ENCODE measurements around the gene YIF1A.
"Not testable (repeated sequence)": the region's sequence is repeated elsewhere in the genome, so short reads cannot be mapped to it uniquely, and the experiment has no call there.

Gene YIF1A

DNA sequence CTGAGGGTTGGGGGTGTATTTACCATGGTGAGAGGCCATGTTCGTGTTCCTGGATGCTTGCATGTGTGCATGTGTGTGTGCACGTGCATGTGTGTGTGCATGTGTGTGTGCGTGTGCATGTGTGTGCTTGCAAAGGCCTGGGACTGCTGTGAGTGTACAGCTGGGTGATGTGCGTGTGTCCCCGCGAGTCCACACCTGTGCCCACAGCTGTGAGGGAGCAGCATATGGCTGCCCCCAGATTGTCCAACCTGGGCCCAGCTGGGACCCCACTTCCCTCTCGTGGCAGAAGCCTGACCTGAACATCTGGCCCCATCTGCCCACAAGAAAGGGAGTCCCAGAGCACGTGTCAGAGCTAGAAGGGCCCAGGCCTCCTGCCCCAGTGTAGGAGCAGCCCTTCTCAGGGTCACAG lies 36.3 kb upstream of the YIF1A start:
- DNase-seq = no peak

DNA sequence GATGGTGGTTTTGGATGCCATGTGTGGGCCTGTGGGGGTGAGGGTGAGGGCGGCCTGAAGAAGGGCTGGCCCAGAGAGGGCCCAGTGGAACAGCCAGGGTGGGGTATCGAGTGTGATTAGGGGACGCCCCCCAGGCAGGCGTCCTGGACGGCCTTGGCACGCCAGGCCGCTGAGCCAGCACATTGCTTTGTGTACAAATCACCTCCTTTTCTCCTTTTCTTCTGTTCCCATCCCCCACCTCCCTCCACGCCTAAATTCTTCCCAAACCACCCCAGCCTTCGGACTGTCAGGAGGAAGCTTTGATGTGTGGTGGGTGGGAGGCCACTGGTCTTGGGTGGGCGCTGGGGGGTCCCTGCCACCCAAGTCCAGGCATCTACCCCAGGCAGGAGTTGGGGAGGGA lies 35.7 kb upstream of the YIF1A start:
- DNase-seq = no peak

DNA sequence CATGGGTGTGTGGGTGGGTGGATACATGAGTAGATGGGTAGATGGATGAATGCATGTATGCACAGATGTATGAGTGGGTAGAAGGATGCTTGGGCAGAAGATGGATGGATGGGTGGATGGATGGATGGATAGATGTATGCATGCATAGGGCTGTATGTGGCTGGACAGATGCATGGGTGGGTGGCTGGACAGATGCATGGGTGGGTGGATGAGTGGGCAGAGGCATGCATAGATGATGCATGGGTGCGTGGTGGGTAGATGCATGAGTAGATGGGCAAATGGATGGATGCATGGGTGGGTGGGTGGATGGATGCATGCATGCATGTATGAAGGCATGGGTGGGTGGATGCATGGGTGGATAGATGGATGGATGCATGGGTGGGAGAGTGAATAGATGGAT lies 34.7 kb upstream of the YIF1A start:
- no peak for DNase-seq

DNA sequence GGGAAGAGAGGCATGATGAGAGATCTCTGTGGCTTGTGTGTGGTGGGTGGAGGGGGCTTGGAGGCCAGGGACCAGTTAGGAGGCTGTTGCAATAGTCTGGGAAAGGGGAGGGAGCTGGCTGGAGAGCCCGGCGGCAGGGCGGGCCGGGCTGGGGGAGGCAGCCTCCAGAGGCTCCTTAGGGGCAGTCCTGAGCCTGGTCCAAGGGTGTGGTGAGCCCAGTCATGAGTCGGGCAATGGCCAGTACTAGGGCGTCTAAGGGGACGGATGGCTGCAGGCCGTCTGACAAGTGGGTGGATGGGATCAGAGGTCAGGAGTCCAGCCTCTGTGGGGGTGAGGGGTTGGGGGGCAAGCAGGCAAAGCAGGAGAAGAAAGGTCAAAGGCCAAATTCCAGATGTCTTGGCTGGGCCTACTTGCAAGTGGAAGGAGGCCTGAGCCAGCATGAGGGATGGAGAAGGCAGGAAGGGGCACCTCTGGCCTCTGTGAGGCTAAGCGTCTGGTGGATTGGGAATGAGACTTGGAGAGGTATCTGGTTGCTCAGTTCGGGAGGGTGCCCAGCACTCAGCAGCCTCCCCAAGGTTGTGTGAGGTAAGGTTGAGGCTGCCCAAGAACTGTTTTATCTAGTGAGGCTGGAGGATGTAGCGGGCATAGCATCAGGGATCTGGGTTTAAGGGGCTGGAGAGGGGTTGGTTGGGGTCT lies 33.9 kb upstream of the YIF1A start:
- DNase-seq = no peak

DNA sequence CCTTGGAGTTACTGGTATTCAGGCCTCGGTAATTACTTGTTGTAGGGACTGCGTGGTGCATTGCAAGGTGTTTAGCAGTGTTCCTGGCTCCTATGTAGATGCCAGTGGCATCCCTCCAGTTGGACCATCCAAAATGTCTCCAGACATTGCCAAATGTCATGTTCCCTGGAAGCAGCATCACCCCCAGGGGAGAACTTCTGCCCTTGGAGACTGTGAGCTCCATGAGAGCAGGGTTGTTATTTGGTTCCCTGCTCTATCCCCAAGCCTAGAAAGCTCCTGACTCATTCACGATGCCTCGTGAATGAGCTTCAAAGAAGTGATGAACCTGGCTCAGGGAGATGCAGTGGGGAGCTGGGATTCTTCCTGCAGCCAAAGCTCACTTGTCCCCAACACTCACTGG lies 32.7 kb upstream of the YIF1A start:
- DNase-seq = no peak

DNA sequence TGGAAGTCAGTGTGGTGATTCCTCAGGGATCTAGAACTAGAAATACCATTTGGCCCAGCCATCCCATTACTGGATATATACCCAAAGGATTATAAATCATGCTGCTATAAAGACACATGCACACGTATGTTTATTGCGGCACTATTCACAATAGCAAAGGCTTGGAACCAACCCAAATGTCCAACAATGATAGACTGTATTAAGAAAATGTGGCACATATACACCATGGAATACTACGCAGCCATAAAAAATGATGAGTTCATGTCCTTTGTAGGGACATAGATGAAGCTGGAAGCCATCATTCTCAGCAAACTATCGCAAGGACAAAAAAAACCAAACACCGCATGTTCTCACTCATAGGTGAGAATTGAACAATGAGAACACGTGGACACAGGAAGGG lies 31.8 kb upstream of the YIF1A start:
- not testable (repeated sequence) for DNase-seq

DNA sequence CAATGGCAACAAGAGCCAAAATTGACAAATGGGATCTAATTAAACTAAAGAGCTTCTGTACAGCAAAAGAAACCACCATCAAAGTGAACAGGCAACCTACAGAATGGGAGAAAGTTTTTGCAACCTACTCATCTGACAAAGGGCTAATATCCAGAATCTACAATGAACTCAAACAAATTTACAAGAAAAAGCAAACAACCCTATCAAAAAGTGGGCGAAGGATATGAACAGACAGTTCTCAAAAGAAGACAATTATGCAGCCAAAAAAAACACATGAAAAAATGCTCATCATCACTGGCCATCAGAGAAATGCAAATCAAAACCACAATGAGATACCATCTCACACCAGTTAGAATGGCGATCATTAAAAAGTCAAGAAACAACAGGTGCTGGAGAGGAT lies 31.3 kb upstream of the YIF1A start:
- not testable (repeated sequence) for DNase-seq

DNA sequence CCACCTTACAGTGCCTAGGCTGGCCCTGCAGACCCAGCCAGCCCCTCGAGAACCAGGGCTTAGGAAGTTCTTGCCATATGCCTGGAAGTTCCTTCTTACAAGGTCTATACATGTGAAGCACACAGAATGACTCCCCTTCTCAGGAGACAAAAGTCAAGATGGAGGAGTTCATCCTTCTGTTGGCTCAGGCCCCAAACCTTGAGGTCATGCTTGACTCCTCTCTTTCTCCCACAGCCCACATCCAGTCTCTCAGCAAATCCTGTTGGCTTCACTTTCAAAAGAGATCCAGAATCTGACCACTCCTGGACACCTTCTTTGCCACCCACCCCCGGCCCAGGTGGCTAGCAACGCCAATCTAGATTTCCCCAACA lies 29.6 kb upstream of the YIF1A start:
- no peak for DNase-seq

DNA sequence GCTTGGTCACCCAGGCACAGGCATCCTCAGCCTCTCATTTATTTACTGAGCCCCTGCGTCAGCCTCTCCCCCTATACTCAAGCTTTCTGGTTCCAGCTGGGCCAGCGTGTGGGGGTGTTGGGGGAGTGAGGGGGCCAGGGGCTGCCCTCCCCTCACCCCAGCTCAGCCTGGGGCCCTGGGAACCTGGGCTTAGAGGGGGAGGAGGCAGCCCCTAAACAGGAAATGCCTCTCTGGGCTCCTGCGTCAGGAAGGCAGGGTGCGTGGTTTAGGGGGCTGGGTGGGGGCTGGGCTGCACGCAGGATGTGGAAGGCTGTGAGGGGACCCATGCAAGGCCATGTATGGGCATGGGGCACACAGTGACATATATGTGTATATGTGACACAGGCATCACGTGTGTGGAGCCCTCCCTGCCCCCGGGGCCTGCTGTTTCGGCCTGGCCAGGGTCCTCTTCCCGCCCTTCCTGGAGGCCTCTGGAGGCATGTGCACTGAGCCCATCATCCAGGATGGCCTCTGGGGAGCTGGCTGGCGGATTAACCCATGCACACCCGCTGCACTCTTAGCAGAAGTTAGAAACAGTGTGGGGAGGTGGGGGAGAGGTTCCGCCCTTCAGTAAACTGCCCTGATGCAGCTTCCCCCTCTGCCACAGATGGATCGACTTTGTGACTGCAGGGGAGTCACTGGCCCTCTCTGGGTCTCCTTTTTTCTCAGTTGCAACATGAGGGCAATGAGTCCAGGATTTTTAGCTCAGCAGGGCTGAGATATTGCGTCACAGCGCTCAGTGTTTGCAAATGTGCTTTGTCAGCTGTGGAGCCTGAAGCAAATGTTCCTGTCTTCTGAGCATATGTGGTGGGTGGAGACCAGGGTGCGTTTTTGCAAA lies 29.0 kb upstream of the YIF1A start:
- DNase-seq = peak; percentile 26

DNA sequence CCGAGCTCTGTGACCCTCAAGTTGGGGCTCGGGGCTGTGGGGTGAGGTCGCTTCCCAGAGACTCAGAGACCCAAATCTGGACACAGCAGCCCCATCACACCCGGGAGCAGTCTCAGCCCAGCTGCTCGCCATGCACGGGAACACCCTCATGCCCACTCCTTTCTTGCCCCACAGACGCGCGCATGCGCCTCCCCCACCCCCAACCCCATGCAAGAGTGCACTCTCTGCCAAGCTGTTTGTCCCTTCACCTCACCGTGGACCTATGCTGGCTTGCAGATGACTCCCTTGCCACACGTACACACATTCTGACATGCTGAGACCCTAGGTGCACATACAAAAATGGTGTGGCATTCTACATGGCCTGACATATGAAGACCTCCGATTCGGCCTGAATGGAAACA lies 28.4 kb upstream of the YIF1A start:
- peak; percentile 46 for DNase-seq

DNA sequence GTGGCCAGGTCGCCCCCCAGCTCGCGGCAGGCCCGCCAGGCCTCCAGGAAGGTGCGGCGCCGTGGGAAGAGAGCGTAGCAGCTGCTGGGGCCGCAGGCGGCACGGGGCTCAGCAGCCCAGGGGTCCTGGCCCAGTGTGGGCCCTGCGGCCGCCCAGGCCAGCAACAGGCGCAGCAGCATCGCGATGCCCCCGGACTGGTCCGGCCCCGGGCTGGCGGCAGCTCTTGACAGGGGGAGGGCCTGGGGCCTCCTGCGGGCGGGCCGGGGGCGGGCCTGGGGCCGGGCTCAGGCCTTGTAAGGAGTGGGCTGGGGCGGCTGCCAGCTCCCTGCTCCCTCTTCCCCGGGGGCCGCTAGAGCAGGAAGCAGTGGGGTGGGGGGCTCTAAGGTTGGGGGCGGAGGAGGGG lies 27.9 kb upstream of the YIF1A start, which contains the start of gene CD248:
TSS of gene CD248 (minus strand) at position 196 of the 403 bp plus-strand sequence. CDS start at position 179, 17 bp downstream.
- DNase-seq = no peak

DNA sequence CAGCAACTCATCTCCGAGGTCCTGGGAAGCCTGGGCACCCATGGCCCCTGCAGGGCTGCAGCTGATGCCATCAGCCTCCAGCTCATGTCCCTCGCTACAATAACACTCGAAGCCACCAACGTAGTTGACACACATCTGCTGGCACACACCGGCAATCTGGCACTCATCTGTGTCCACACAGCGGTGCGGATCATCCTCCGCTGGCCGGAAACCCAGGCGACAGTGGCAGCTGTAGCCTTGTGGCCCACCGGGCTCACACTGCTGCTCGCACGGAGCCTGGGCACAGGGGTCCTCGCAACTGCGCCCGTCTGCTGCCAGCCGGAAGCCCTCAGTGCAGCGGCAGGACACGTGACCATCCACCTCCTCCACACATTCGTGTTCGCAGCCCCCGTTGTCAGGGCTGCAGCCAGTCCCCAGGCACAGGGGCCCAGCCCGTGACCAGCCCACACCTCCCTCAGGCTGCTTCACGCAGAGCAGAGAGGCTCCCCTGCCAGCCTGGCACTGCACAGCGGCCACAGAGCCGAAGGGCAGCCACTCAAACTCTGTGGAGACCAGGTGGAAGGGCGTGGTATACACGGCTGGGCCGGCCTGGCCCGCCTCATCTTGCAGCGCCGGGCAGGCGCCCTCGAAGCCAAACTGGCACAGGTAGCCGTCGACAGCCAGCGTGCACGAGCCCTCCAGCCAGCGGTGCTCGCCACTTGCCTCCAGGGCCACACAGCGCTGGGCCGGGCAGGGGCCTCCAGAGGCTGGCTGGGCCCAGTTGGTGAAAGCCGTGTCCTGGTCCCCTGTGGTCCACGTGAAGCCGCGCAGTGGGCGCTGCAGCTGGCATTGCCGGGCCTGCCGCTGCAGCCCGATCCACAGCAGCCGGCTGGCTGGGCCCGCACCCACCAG lies 27.2 kb upstream of the YIF1A start:
- DNase-seq = no peak

DNA sequence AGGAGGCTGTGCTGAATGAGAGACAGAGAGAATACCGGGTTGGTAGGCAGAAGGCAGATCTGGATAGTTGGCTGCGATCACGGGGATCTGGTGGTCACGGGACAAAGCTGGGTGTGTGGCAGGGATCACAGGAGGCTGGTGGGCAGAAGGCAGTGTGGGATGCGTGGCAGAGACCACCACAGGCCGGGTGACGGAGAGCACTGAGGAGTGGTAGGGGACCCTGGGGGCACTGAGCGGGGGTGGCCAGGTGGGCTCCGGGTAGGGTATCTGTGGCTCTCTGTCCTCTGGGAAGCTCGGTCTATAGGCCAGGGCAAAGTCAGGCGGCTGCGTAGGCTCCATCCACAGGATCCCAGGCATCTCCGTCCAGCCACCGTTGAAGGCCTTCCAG lies 26.5 kb upstream of the YIF1A start:
- DNase-seq = no peak

DNA sequence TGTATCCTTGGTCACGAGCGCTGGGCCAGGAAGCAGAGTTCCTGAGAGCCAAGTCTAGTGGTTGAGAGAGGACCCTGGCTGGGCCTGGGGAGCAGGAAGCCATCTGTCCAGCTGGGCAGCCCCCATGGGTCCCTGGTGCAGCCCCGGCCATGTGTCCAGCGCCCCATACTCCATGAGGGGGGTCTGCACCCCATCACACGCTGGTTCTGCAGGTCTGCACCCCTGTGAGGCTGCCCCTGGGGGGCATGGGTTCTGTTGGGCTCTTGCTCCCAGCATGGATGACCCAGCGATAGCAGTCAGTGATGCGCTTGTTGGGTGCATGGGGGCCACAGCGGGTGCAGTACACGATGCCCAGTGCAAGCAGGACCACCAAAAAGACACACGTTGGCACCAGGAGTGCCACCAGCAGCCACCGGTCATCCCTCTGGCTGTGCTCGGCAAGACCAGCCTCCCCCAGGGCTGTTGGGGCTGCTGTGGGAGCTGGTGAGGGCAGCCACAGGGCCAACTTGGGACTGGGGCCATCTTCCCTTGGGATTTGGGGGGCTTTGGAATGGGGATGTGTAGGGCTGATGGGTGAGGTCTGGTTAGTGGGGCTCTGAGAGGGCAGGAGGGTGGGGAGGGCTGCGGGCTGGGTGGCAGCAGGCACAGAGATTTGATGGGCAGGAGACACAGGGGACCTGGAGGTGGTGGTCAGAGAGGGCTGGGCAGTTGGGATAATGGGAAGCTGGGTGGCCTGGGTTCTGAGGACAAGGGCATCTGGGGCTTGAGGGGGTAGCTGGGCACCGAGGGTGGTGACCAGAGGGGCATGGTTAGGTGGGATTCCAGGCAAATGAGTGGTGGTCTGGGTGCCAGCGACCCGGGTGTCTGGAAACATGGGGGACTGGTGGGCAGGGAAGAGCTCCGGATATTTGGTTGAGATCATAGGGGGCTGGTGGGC lies 25.9 kb upstream of the YIF1A start:
- no peak for DNase-seq

DNA sequence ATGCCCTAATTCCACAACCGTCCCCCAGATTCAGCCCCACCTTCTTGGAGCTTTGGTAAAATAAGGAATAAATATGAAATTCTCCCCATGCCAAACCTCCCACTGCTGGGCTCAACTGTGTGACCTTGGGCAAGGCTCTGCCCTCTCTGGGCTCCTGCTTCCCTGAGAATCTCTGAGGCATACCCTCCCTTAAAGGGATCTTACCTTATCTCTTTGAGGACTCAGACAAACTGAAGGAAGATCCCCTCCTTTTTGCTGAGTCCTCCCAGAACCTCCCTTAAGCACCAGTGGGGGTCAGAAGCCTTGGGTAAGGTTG lies 25.2 kb upstream of the YIF1A start:
- no peak for DNase-seq

DNA sequence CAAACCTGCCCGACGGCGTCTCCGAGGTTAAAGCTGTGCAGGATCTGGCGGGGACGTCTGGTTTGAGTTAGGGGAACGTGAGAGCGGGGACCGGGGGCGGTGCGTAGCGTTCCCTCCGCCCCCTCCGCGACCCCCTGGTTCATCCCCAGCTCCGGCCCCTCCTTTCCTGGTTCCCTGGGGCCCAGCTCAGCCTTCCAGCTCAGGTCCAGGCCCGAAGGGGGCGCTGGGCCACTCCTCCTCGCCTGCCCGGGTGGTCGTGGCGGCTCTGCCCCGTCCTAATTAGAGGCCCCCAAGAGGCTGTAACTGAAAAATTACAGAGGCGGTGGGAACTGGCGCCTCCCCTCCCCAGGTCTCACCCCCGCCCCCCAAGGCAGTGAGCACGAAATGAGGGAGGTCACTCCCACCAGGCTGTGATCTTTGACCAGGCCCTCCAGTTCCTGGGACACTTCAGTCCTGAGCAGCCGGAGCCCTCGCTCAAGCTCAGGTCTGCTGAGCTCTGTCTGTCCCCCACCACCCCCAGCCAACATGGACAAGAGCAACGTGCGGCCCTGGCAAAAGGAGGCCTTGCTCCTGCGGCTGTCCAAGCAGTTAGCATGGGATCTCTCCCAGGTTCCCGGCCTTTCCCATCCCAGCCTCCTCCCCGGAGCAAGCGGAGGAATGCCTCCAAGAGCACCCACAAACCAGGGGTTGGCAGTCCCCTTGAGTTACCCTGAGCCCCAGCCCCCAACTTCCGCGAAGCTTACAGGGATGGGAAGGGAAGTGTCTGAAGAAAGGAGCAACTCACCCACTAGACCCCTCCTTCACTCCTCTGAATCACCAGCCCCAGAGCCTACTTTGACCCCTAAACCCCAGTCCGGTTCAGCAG lies 24.6 kb upstream of the YIF1A start:
- DNase-seq = no peak

DNA sequence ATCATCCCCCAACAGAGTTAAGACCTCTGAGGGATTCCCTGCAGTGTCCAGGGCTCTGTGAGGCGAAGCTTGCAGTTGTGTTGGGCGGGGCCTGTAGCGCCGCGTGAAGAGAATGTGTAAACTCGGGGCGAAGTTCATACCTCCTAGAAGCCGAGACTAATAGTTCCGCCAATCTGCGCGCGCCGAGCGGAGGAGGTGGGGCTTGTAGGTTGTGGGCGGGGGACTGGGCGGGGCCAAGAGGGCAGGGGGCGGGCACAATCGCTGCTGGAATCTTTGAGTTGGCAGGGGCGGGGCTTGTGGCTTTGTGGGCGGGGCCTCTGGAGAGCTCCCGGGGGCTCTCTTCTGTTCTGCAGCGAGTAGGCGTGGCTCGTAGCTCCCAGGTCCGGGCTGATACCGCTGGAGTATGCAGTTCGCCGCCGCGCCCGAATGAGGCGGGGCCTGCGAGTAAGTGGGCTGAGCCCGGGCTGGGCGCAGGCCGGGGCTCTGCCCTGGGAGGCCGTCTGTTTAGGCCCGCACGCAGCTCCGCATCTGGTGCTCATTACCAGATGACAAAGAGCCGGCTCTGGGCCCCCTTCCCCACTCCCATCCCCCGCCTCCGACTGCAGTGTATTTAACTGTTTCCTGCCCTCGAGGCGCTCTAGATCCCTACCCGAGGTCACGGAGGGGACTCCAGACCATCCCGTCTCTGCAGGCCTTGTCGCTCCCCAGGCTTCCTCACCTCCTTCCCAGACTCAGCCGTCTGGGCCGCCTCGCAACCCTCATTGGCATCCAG lies 23.8 kb upstream of the YIF1A start:
- peak; percentile 98 for DNase-seq

DNA sequence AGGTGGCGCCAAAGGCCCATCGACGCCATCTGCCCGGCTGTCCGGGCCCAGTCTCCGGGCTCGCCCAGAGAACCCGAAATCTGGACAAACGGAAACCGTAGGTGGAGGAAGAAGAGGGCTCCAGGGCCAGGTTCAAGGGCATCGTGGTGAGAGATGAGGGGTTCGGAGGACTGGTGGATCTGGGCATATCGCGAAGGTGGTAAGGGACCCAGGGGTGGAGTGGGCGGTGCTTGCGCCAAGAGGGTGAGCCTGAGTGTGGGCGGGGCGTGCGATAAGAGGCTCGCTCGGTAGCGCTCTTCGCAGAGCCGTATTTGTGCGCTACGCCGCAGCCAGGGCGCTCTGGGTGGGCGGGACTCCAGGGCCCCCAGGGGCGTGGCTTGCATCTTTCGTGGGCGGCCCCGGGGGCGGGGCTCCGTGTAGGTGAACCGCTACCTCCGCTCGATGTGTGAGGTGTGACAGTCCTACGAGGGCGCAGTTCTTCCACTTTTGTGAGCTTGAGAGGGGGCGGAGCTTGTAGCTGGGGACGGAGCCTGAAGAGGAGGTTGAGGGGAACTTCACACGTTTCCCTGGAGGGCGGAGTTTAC lies 23.1 kb upstream of the YIF1A start:
- DNase-seq = peak; percentile 96

DNA sequence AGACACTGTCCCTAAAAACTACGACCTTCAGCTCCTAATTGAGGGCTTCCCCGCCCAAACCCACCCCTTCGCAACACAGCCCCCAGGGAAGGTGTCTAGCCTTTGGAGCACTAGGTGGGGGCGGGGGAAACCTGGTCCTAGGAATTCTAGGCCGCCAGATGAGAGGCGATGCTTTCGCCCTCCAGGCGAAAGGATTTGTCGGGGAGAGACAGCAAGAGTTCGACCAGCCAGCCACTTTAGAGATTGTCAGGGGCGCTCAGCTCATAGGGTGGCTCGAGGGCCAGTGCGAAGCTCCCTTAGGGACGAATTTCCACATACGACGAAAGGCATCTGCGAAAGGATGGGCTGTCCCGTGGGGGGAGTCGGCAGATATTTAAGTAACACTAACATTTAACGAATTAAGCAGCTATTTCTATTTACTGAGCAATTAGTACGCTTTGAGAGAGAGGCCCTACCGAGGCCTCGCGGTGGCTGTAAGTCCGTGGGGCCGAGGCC lies 22.6 kb upstream of the YIF1A start:
- DNase-seq = no peak
